RCC 7860 (cell line): ENCODE measurements around the gene C1orf56.
A peak's percentile ranks its signal among the peaks of the same experiment; 100 is the strongest.

Source experiments
- DNase-seq: peaks from one replicate; pipeline ENCODE4 v3.0.0-alpha.2; 2015; ENCODE audit warnings: low spot score
- FAIRE-seq: peaks from 2 replicates; lab custom pipeline; 2012; peaks lifted over from hg19 to GRCh38; lab: Jason Lieb, UNC

Gene C1orf56

GRCh38 chr1:151047591-151047924 is at the start of gene C1orf56:
Gene C1orf56, plus strand, starts transcription at chr1:151047751. Its CDS starts 97 bp downstream, at chr1:151047848.
- FAIRE-seq (no peak), DNase-seq (no peak)

- DNase-seq: no peak
- no peak for FAIRE-seq
These were observed 49.6 kb upstream of the C1orf56 start for GRCh38 chr1:150997949-150998348.

- FAIRE-seq: peak; percentile 80
- DNase-seq: peak; percentile 91
These were observed 48.4 kb upstream of the C1orf56 start for GRCh38 chr1:150999051-150999674.

- FAIRE-seq (no peak), DNase-seq (no peak)
These were observed 47.6 kb upstream of the C1orf56 start for GRCh38 chr1:150999926-151000325.

- no peak for FAIRE-seq
- no peak for DNase-seq
These were observed 47.1 kb upstream of the C1orf56 start for GRCh38 chr1:151000408-151000807.

GRCh38 chr1:151001602-151002001 is 45.9 kb upstream of the C1orf56 start:
- FAIRE-seq (no peak), DNase-seq (no peak)

GRCh38 chr1:151002051-151002450 is 45.5 kb upstream of the C1orf56 start:
- DNase-seq: no peak
- no peak for FAIRE-seq

- no peak for FAIRE-seq
These were observed 44.9 kb upstream of the C1orf56 start for GRCh38 chr1:151002611-151003010.

GRCh38 chr1:151003180-151003579 is 44.4 kb upstream of the C1orf56 start:
- DNase-seq (no peak), FAIRE-seq (no peak)

More at GRCh38 chr1:151002611-151003010, 44.9 kb upstream of the C1orf56 start:
- DNase-seq: no peak

GRCh38 chr1:151005729-151006319 is 41.7 kb upstream of the C1orf56 start:
- FAIRE-seq (no peak), DNase-seq (no peak)

GRCh38 chr1:151006327-151007052 is 41.1 kb upstream of the C1orf56 start, which contains the start of gene MINDY1:
Gene MINDY1, minus strand, starts transcription at chr1:151006902. Its CDS starts 4,285 bp downstream, at chr1:151002617.
- FAIRE-seq (peak; percentile 24), DNase-seq (peak; percentile 78)

GRCh38 chr1:151007853-151008243 is 39.7 kb upstream of the C1orf56 start:
- DNase-seq: no peak
- no peak for FAIRE-seq

GRCh38 chr1:151008244-151009205 is 39.0 kb upstream of the C1orf56 start, which contains the start of gene PRUNE1:
Gene PRUNE1, plus strand, starts transcription at chr1:151008449. Its CDS starts 184 bp downstream, at chr1:151008633.
- DNase-seq (peak; percentile 91), FAIRE-seq (no peak)

GRCh38 chr1:151009206-151009587 is 38.4 kb upstream of the C1orf56 start:
- DNase-seq (peak; percentile 51), FAIRE-seq (no peak)

- no peak for FAIRE-seq
- DNase-seq: no peak
These were observed 37.7 kb upstream of the C1orf56 start for GRCh38 chr1:151009674-151010345.

- FAIRE-seq (no peak), DNase-seq (no peak)
These were observed 37.2 kb upstream of the C1orf56 start for GRCh38 chr1:151010346-151010726.

GRCh38 chr1:151011154-151011850 is 36.2 kb upstream of the C1orf56 start:
- FAIRE-seq (no peak), DNase-seq (no peak)

- DNase-seq (no peak), FAIRE-seq (no peak)
These were observed 34.7 kb upstream of the C1orf56 start for GRCh38 chr1:151012684-151013471.

- FAIRE-seq (no peak), DNase-seq (no peak)
These were observed 34.0 kb upstream of the C1orf56 start for GRCh38 chr1:151013518-151013917.
